Esophagus (tissue), 2 donors: ENCODE results near the gene PIGT. TPM values are rescaled to one million over a fixed set of nuclear protein-coding genes. Genes with fewer than 3 reads are reported as not detected.
A peak's percentile ranks its signal among the peaks of the same experiment; 100 is the strongest.

Experiments
- H3K27ac ChIP-seq, 2 donors: one replicate each; pipeline ENCODE4 v1.5.1; 2013; ENCODE audit warnings: low read depth in 2 of 2, mild to moderate bottlenecking in 2 of 2, inconsistent platforms in 1 of 2, low read length in 1 of 2, moderate library complexity in 1 of 2
- H3K27me3 ChIP-seq, 2 donors: one replicate each; pipeline ENCODE4 v1.6.1; 2013; ENCODE audit warnings: low read length in 2 of 2, control low read depth in 1 of 2, mild to moderate bottlenecking in 1 of 2; ENCODE audit not compliant: insufficient read depth in 2 of 2, control insufficient read depth in 1 of 2
- H3K36me3 ChIP-seq, 2 donors: one replicate each; pipeline ENCODE4 v1.6.1; 2013; ENCODE audit warnings: low read length in 1 of 2; ENCODE audit not compliant: control insufficient read depth in 2 of 2, insufficient read depth in 2 of 2
- H3K4me1 ChIP-seq, 2 donors: one replicate each; pipeline ENCODE4 v1.6.1; 2013; ENCODE audit warnings: low read length in 1 of 2; ENCODE audit not compliant: control insufficient read depth in 2 of 2, insufficient read depth in 2 of 2
- H3K4me3 ChIP-seq, 2 donors: one replicate each; pipeline ENCODE4 v1.5.1; 2013; ENCODE audit warnings: low read length in 2 of 2, mild to moderate bottlenecking in 2 of 2, low read depth in 1 of 2, moderate library complexity in 1 of 2
- H3K9me3 ChIP-seq, 2 donors: one replicate each; pipeline ENCODE4 v1.6.1; 2013; ENCODE audit warnings: mild to moderate bottlenecking in 2 of 2, low read depth in 1 of 2, low read length in 1 of 2, moderate library complexity in 1 of 2; ENCODE audit not compliant: control insufficient read depth in 2 of 2, insufficient read depth in 1 of 2
- WGBS, 2 donors: extraction: QIAGEN DNeasy Blood & Tissue Kit; methylation state at CpG; one replicate each; pipeline ENCODE4 v1.1.7; 2013; 5-methylcytosine and 5-hydroxymethylcytosine counted together
- polyA plus RNA-seq, 2 donors: library from polyadenylated mRNA; stranded (reverse); fragments of 200-250 nt; gene quantifications; one replicate each; pipeline ENCODE4 v1.2.3, GENCODE V29; 2013
- donor health status: healthy with polysubstance abuse.
- donor health status: Bipolar disorder and iron deficiency.

PIGT gene
- polyA plus RNA-seq, 2 donors, result 38.7 to 40.9 TPM

DNA sequence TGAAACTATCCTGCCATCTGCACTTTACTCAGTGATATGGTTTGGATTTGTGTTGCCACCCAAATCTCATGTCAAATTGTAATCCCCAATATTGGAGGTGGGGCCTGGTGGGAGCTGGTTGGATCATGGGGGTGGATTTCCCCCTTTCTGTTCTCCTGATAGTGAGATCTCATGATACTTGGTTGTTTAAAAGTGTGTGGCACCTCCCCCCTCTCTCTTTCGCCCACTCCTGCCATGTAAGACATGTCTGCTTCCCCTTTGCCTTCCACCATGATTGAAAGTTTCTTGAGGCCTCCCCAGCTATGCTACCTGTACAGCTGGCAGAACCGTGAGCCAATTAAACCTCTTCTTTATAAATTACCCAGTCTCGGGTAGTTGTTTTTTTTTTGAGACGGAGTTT, 18.0 kb downstream of the PIGT start:
- Histone ChIP-seq H3K9me3 (no peaks in the 10 kb centered on the region), H3K27me3 (no peaks in the 10 kb centered on the region), H3K4me3 (no peak overlapping the region), H3K36me3 (no peaks in the 10 kb centered on the region), H3K4me1 (peaks cover 0 to 3% of the 10 kb centered on the region in 2 donors), H3K27ac (no peak overlapping the region)
- 93 to 96% methylated on average over 4 of the region's 4 CpGs for WGBS, 2 donors

DNA sequence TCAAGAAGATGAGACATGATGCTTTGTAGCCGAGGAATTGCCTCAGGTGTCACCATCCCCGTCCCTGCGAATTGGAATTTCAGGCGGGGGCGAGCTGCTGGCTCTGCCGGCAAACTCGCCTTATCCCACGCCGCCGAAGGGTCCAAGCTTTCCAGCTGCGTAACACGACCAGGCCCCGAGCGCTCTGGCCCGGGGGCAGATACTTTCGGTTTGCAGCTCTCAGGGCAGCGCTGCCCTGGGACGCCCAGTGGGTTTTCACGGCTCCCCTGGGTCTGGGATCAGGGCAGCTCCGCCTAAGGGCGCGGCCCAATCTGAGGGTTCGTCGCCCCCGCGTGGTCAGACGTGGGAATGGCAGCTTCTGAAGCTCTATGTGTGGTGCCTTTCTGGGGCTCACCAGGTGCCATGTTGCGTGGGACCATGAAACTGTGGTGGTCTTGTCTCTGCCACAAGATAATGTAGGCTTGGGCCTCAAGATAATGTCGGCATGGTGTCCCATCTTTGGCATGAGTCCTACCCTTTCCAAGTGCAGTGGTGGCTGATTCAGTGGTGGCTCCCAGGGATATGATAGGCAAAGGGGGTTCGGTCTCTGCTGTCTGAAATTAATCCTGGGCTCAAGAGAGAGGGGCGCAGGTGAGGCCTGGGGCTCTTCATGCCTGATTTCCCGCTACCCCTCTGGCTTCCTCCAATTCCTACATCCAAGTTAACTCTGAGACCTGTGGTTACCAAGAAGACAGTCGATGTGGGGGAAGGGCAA, 21.0 kb downstream of the PIGT start:
- Histone ChIP-seq H3K36me3 (peaks cover 0 to 3% of the 10 kb centered on the region in 2 donors), H3K27ac (peak overlapping the region; percentile 69 to 71), H3K9me3 (no peaks in the 10 kb centered on the region), H3K4me3 (peak overlapping the region; percentile 56 to 59), H3K27me3 (no peaks in the 10 kb centered on the region), H3K4me1 (peaks cover 0 to 3% of the 10 kb centered on the region in 2 donors)
- 9 to 10% methylated on average over 33 of the region's 33 CpGs for WGBS, 2 donors

DNA sequence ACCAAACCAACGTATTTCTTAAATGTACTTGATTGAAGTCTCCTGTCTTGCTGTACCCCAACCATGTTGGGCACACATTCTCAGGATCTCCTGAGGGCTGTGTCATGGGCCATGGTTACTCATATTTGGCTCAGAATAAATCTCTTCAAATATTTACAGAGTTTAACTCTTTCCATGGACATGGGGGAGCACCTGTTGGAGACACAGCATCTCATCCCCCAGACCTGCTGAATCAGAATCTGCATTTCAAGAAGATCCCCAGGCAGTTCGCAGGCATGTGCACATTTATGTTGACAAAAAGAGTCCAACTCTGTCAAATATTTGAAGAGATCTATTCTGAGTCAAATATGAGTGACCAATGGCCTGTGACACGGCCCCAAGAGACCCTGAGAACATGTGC, 24.5 kb downstream of the PIGT start:
- Histone ChIP-seq H3K27ac (no peak overlapping the region), H3K9me3 (no peaks in the 10 kb centered on the region), H3K36me3 (peaks cover 0 to 3% of the 10 kb centered on the region in 2 donors), H3K4me1 (peaks cover 0 to 3% of the 10 kb centered on the region in 2 donors), H3K4me3 (no peak overlapping the region), H3K27me3 (no peaks in the 10 kb centered on the region)
- 80% methylated on average over 3 of the region's 3 CpGs for WGBS, 2 donors

DNA sequence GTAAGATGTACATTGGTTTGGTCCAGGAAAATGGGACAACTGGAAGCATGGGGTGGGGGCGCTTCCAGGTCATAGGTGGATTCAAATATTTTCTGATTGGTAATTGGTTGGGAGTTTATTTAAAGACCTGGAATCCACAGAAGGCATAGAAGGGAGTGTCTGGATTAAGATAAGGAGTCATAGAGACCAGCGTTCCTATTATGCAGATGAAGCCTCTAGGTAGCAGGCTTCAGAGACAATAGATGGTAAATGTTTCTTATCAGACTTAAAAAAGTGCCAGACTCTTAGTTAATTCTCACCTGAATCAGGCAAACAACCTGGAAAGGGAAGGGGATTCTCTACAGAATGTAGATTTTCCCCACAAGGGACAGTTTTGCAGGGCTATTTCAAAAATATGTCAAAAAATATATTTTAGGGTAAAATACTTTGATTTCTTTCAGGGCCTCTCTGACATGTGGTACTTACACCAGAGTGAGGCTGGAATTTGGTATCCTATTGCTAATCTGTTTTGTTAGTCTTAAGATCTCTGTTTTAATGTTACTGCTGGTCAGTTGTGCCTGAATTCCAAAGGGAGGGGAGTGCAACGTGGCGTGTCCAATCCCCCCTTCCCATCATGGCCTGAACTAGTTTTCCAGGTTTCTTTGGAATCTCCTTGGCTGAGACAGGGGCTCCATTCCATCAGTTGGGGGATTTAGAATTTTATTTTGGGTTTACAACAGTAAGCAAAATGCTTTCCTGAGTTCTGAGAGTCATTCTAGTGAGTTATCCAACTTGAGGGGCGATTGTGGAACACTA, 25.1 kb downstream of the PIGT start:
- Histone ChIP-seq H3K36me3 (peaks cover 0 to 3% of the 10 kb centered on the region in 2 donors), H3K27me3 (no peaks in the 10 kb centered on the region), H3K4me1 (peaks cover 0 to 3% of the 10 kb centered on the region in 2 donors), H3K9me3 (no peaks in the 10 kb centered on the region), H3K27ac (no peak overlapping the region), H3K4me3 (no peak overlapping the region)
- WGBS, 2 donors, result 66 to 72% methylated on average over 5 of the region's 5 CpGs

DNA sequence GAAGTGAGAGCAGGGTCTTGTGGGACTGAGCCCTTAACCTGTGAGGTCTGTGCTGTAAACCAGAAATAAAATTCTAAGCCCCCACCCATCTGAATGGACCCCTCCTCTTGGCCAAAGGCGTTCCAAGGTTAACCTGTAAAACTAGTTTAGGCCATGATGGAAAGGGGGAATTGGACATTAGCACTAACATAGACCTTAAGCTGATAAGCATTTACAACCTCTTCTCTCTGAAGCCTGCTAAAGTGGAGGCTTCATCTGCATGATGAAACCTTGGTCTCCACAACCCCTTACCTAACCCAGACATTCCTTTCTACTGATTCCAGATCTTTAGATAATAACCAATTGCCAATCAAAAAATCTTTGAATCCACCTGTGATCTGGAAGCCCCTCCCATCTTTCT, 25.8 kb downstream of the PIGT start:
- 69 to 73% methylated on average over 1 of the region's 1 CpG for whole genome bisulfite sequencing, 2 donors
- no peak overlapping the region for H3K4me3 ChIP-seq
- H3K36me3 ChIP-seq, result peaks cover 0 to 3% of the 10 kb centered on the region in 2 donors
- H3K27ac ChIP-seq, result no peak overlapping the region
- H3K27me3 ChIP-seq, result no peaks in the 10 kb centered on the region
- H3K4me1 ChIP-seq, result peaks cover 0 to 3% of the 10 kb centered on the region in 2 donors
- no peaks in the 10 kb centered on the region for H3K9me3 ChIP-seq

DNA sequence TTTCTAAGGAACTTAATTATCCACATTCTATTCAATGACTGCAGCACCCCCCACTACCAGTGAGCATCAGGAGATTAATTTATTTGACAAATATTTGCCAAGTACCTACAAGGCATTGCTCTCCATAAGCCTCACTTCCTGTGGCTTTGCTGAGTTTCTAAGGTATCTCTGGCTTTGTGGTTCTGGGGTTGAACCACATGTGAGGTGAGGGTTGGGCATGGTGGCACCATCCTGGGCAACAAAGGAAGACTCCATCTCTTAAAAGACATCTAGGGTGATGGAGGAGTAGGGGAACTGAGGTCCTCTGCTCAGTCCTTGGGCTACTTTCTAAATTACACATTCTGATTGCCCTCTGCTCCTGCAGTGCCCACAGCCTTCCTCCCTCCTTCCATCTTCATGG, 28.1 kb downstream of the PIGT start:
- H3K4me1 ChIP-seq, result no peaks in the 10 kb centered on the region
- H3K27ac ChIP-seq, result no peak overlapping the region

DNA sequence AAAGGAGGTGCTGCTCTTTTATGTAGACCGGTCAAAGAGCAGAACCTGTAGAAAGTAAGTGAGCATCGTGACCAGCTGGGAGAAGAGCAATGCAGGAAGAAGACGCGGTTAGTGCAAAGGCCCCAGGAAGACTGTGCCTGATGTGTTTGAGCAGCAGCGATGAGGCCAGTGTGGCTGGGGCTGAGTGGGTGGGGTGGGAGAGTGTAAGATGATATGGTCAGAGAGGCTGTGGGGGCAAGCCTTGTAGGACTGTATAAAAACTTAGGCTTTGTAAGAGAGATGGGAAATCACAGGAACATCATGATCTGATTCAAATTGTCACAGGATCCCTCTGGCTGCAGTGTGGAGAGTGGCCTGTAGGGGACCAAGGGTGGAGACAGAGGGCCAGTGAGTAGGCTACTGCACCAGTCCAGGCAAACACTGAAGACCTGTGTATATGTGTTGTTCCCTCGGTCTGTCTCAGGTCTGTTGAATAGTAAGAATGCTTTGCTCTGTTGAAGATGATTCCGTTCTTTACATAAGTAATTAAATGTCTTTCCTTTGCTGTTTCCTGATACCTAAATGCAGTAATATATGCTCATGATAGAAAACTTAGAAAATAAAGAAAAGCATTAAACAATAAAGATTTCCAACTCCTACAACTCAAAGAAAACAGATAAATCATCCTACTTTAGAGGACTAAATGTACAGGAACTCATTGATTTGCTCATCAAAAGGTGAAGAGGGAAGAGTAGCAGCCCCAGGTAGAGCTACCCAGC, 30.0 kb downstream of the PIGT start:
- 61 to 65% methylated on average over 7 of the region's 7 CpGs for WGBS, 2 donors
- H3K9me3 ChIP-seq, result no peaks in the 10 kb centered on the region
- H3K4me3 ChIP-seq, result no peak overlapping the region
- H3K4me1 ChIP-seq, result no peaks in the 10 kb centered on the region
- H3K27me3 ChIP-seq, result no peaks in the 10 kb centered on the region
- peaks cover 0 to 3% of the 10 kb centered on the region in 2 donors for H3K36me3 ChIP-seq
- H3K27ac ChIP-seq, result no peak overlapping the region

More for the DNA sequence above, 28.1 kb downstream of the PIGT start:
- Histone ChIP-seq H3K4me3 (no peak overlapping the region), H3K36me3 (peaks cover 0 to 3% of the 10 kb centered on the region in 2 donors), H3K9me3 (no peaks in the 10 kb centered on the region), H3K27me3 (no peaks in the 10 kb centered on the region)

DNA sequence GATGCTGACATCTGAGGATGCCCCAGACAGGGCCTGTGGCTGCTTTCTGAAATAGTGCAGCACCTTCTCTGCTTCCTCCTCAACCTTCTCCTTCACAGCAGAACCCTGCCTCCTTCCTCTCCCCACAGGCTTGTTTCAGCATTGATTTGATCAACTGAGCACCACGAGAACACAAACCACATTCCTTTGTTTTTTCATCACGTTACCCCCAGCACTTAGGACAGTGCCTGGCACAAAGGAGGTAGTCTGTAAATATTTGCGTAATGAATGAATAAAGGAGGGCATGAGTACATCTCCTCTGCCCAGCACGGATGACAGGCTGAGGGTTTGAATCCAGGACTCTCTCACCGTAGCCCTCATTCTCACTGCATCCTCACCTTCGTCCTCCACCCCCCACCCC, 32.3 kb downstream of the PIGT start:
- no peaks in the 10 kb centered on the region for H3K36me3 ChIP-seq
- WGBS, 2 donors, result 62 to 72% methylated on average over 6 of the region's 6 CpGs
- no peaks in the 10 kb centered on the region for H3K27me3 ChIP-seq
- H3K4me1 ChIP-seq, result no peaks in the 10 kb centered on the region
- H3K27ac ChIP-seq, result no peak overlapping the region
- H3K9me3 ChIP-seq, result no peaks in the 10 kb centered on the region
- no peak overlapping the region for H3K4me3 ChIP-seq

DNA sequence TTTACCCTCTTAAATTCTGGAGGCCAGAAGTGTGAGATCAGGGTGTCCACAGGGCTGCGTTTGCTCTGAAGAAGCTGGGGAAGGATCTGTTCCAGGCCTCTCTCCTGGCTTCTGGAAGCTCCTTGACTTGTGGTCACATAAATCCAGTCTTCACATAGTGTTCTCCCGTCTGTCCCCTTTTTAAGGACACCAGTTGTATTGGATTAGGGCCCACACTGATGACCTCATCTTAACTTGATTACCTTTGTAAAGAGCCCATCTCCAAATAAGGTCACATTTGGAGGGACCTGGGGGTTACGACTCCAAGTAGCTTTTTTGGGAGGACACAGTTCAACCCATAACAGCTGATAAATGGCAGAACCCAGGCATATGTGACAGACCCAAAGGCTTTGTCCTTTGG, 33.6 kb downstream of the PIGT start:
- no peaks in the 10 kb centered on the region for H3K4me1 ChIP-seq
- WGBS, 2 donors, result 69 to 71% methylated on average over 3 of the region's 3 CpGs
- H3K9me3 ChIP-seq, result no peaks in the 10 kb centered on the region
- H3K27me3 ChIP-seq, result no peaks in the 10 kb centered on the region
- H3K36me3 ChIP-seq, result no peaks in the 10 kb centered on the region
- H3K4me3 ChIP-seq, result no peak overlapping the region
- H3K27ac ChIP-seq, result peak overlapping the region in 1 of 2 donors; percentile 44
